Umbilical cord (tissue), 2 donors: ENCODE results near the gene GABPB1. TPM values are rescaled to one million over a fixed set of nuclear protein-coding genes. Genes with fewer than 3 reads are reported as not detected.

Experiments
- DNase-seq: peaks from one replicate; pipeline ENCODE4 v3.0.0-alpha.2; 2015; ENCODE audit warnings: low spot score
- total RNA-seq: library from RNA; depleted of rRNA; stranded (reverse); fragments of >200 nt; gene quantifications from one replicate; pipeline ENCODE4 v1.2.3, GENCODE V29; 2014; ENCODE audit warnings: low replicate concordance; ENCODE audit not compliant: insufficient read depth

Gene GABPB1
- total RNA-seq, 1 donor from 2014 or later: 41.4 TPM

GRCh38 chr15:50244153-50244552, 110.8 kb downstream of the GABPB1 start:
- no peak for DNase-seq

GRCh38 chr15:50241684-50242450, 113.1 kb downstream of the GABPB1 start:
- DNase-seq: no peak

- no peak for DNase-seq
These were observed 116.7 kb downstream of the GABPB1 start for GRCh38 chr15:50238255-50238654.

GRCh38 chr15:50236433-50236832, 118.6 kb downstream of the GABPB1 start:
- no peak for DNase-seq

- no peak for DNase-seq
These were observed 119.2 kb downstream of the GABPB1 start for GRCh38 chr15:50235794-50236193.

- DNase-seq: no peak
These were observed 120.2 kb downstream of the GABPB1 start for GRCh38 chr15:50234764-50235163.

- no peak for DNase-seq
These were observed 121.7 kb downstream of the GABPB1 start for GRCh38 chr15:50233192-50233736.

GRCh38 chr15:50232791-50233190, 122.2 kb downstream of the GABPB1 start:
- no peak for DNase-seq

- no peak for DNase-seq
These were observed 123.2 kb downstream of the GABPB1 start for GRCh38 chr15:50231761-50232160.

GRCh38 chr15:50229336-50229735, 125.7 kb downstream of the GABPB1 start:
- DNase-seq: no peak

GRCh38 chr15:50228866-50229265, 126.1 kb downstream of the GABPB1 start:
- peak; percentile 7 for DNase-seq

GRCh38 chr15:50227076-50227475, 127.9 kb downstream of the GABPB1 start:
- no peak for DNase-seq

- no peak for DNase-seq
These were observed 129.1 kb downstream of the GABPB1 start for GRCh38 chr15:50225938-50226337.

Other genes starting within 250 kb of the GABPB1 start
- 39.5 TPM for gene ATP8B4, start 236.0 kb downstream of the GABPB1 start, total RNA-seq
- not detected for gene SLC27A2, start 173.0 kb downstream of the GABPB1 start, total RNA-seq
- 6.5 TPM for gene HDC, start 89.5 kb downstream of the GABPB1 start, total RNA-seq
- gene USP8, start 69.2 kb upstream of the GABPB1 start, total RNA-seq: 75.4 TPM
- gene USP50, start 191.5 kb upstream of the GABPB1 start, total RNA-seq: not detected